ENCODE data around the gene DIDO1. TPM values are rescaled to one million over a fixed set of nuclear protein-coding genes. Genes with fewer than 3 reads are reported as not detected.

Gene DIDO1
- total RNA-seq, 2 donors from 2014 or later: 63.8 to 80.4 TPM

- Histone ChIP-seq H3K9me3 (no peaks in the 10 kb centered on the region), H3K4me3 (no peak overlapping the region), H3K27ac (no peak overlapping the region), H3K36me3 (peaks cover 44% of the 10 kb centered on the region), H3K4me1 (ENCODE audit: control insufficient read depth in 1 of 2, low read depth in 2 of 2) (peaks cover 20 to 36% of the 10 kb centered on the region in 2 donors), H3K27me3 (replicated peaks; ENCODE audit: insufficient read depth) (no peaks in the 10 kb centered on the region)
- ATAC-seq (ENCODE audit: insufficient number of reproducible peaks, low FRiP score, low read depth) (no peak), DNase-seq (ENCODE audit: low spot score) (no peak)
- TF ChIP-seq CTCF (IDR thresholded peaks at IDR 0.05): no peak
These were observed 29.8 kb downstream of the DIDO1 start for GRCh38 chr20:62896526-62896925.

GRCh38 chr20:62895539-62895938 is 30.8 kb downstream of the DIDO1 start:
- no peaks in the 10 kb centered on the region for H3K9me3 ChIP-seq
- TF ChIP-seq CTCF (IDR thresholded peaks at IDR 0.05): no peak
- H3K27me3 ChIP-seq (replicated peaks; ENCODE audit: insufficient read depth): no peaks in the 10 kb centered on the region
- DNase-seq (ENCODE audit: low spot score) (no peak), ATAC-seq (ENCODE audit: insufficient number of reproducible peaks, low FRiP score, low read depth) (no peak)
- no peak overlapping the region for H3K27ac ChIP-seq
- peaks cover 20 to 34% of the 10 kb centered on the region in 2 donors for H3K4me1 ChIP-seq (ENCODE audit: control insufficient read depth in 1 of 2, low read depth in 2 of 2)
- no peak overlapping the region for H3K4me3 ChIP-seq
- peaks cover 54% of the 10 kb centered on the region for H3K36me3 ChIP-seq

- DNase-seq (ENCODE audit: low spot score): no peak
- H3K9me3 ChIP-seq: no peaks in the 10 kb centered on the region
- H3K27me3 ChIP-seq (replicated peaks; ENCODE audit: insufficient read depth): no peaks in the 10 kb centered on the region
- H3K4me1 ChIP-seq (ENCODE audit: control insufficient read depth in 1 of 2, low read depth in 2 of 2): peaks cover 9 to 21% of the 10 kb centered on the region in 2 donors
- ATAC-seq (ENCODE audit: insufficient number of reproducible peaks, low FRiP score, low read depth): no peak
- peaks cover 67% of the 10 kb centered on the region for H3K36me3 ChIP-seq
- H3K4me3 ChIP-seq: no peak overlapping the region
- no peak for TF ChIP-seq CTCF (IDR thresholded peaks at IDR 0.05)
- no peak overlapping the region for H3K27ac ChIP-seq
These were observed 32.0 kb downstream of the DIDO1 start for GRCh38 chr20:62894261-62894660.

GRCh38 chr20:62893700-62894099 is 32.6 kb downstream of the DIDO1 start:
- H3K4me3 ChIP-seq: no peak overlapping the region
- no peak for TF ChIP-seq CTCF (IDR thresholded peaks at IDR 0.05)
- ATAC-seq (ENCODE audit: insufficient number of reproducible peaks, low FRiP score, low read depth) (no peak), DNase-seq (ENCODE audit: low spot score) (no peak)
- H3K9me3 ChIP-seq: no peaks in the 10 kb centered on the region
- H3K27me3 ChIP-seq (replicated peaks; ENCODE audit: insufficient read depth): no peaks in the 10 kb centered on the region
- no peak overlapping the region for H3K27ac ChIP-seq
- H3K36me3 ChIP-seq: peaks cover 72% of the 10 kb centered on the region
- H3K4me1 ChIP-seq (ENCODE audit: control insufficient read depth in 1 of 2, low read depth in 2 of 2): peaks cover 3 to 16% of the 10 kb centered on the region in 2 donors

GRCh38 chr20:62892348-62893304 is 33.7 kb downstream of the DIDO1 start:
- H3K4me3 ChIP-seq: no peak overlapping the region
- ATAC-seq (ENCODE audit: insufficient number of reproducible peaks, low FRiP score, low read depth) (no peak), DNase-seq (ENCODE audit: low spot score) (no peak)
- no peaks in the 10 kb centered on the region for H3K27me3 ChIP-seq (replicated peaks; ENCODE audit: insufficient read depth)
- H3K9me3 ChIP-seq: no peaks in the 10 kb centered on the region
- no peak overlapping the region for H3K27ac ChIP-seq
- peaks cover 83% of the 10 kb centered on the region for H3K36me3 ChIP-seq
- H3K4me1 ChIP-seq (ENCODE audit: control insufficient read depth in 1 of 2, low read depth in 2 of 2): peaks cover under 1 to 5% of the 10 kb centered on the region in 2 donors
- no peak for TF ChIP-seq CTCF (IDR thresholded peaks at IDR 0.05)

All from thoracic aorta (tissue), 2 donors.